ENCODE results near the gene PLCB2. TPM values are rescaled to one million over a fixed set of nuclear protein-coding genes. Genes with fewer than 3 reads are reported as not detected.
A peak's percentile ranks its signal among the peaks of the same experiment; 100 is the strongest.

Gene PLCB2
- total RNA-seq, 1 donor, result 0.27 TPM

- peak; percentile 65 for DNase-seq (ENCODE audit: low read depth)
- no peak overlapping the region for H3K4me3 ChIP-seq (ENCODE audit: low read depth, low read length)
- TF ChIP-seq, protein P1, sequence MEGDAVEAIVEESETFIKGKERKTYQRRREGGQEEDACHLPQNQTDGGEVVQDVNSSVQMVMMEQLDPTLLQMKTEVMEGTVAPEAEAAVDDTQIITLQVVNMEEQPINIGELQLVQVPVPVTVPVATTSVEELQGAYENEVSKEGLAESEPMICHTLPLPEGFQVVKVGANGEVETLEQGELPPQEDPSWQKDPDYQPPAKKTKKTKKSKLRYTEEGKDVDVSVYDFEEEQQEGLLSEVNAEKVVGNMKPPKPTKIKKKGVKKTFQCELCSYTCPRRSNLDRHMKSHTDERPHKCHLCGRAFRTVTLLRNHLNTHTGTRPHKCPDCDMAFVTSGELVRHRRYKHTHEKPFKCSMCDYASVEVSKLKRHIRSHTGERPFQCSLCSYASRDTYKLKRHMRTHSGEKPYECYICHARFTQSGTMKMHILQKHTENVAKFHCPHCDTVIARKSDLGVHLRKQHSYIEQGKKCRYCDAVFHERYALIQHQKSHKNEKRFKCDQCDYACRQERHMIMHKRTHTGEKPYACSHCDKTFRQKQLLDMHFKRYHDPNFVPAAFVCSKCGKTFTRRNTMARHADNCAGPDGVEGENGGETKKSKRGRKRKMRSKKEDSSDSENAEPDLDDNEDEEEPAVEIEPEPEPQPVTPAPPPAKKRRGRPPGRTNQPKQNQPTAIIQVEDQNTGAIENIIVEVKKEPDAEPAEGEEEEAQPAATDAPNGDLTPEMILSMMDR (IDR thresholded peaks at IDR 0.05; ENCODE audit: insufficient read depth, low read length), result peak; percentile 80
Observed at GRCh38 chr15:40344631-40345120, 36.9 kb upstream of the PLCB2 start.

DNA sequence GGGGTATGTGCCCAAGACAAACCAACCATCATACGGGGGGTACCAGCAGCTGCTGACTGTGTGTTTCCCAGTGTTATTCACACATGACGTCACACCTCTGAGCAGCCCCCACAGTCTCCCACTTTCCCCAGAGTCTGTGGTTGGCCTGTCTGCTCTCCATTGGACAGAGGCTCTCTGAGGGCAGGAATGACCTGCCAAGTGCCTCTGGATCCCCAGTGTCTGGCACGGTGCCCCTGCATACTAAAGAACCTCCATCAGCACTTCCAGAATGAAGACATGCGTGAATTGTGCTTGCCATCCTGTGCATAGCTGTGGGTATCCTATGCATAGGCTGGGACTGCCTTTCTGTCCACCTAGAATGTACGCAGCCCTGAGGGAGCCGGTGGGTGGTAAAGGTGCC is 36.5 kb upstream of the PLCB2 start:
- peak; percentile 45 for DNase-seq (ENCODE audit: low read depth)
- H3K4me3 ChIP-seq (ENCODE audit: low read depth, low read length), result no peak overlapping the region
- TF ChIP-seq, protein P1 (IDR thresholded peaks at IDR 0.05; ENCODE audit: insufficient read depth, low read length), result no peak

DNA sequence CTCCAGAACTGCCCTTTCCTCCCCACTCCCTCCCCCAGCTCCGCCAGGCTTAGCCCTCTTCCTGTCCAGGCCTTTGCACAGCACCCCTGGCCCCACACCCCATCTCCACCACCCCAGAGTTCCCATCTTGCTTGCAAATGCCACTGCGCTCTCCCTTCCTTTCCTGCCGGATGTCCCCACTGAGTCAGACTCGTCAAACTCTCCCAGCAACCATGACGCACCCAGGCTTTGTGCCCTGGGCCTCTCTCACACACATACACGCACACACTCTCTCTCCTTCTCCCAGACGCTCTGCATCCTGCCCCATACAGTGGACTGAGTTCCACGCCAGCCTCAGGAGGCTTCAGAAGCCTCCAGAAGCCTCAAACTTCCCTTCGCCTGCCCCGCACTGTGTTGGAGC is 35.8 kb upstream of the PLCB2 start:
- TF ChIP-seq, protein P1 (IDR thresholded peaks at IDR 0.05; ENCODE audit: insufficient read depth, low read length), result no peak
- DNase-seq (ENCODE audit: low read depth), result peak; percentile 90
- H3K4me3 ChIP-seq (ENCODE audit: low read depth, low read length), result no peak overlapping the region

DNA sequence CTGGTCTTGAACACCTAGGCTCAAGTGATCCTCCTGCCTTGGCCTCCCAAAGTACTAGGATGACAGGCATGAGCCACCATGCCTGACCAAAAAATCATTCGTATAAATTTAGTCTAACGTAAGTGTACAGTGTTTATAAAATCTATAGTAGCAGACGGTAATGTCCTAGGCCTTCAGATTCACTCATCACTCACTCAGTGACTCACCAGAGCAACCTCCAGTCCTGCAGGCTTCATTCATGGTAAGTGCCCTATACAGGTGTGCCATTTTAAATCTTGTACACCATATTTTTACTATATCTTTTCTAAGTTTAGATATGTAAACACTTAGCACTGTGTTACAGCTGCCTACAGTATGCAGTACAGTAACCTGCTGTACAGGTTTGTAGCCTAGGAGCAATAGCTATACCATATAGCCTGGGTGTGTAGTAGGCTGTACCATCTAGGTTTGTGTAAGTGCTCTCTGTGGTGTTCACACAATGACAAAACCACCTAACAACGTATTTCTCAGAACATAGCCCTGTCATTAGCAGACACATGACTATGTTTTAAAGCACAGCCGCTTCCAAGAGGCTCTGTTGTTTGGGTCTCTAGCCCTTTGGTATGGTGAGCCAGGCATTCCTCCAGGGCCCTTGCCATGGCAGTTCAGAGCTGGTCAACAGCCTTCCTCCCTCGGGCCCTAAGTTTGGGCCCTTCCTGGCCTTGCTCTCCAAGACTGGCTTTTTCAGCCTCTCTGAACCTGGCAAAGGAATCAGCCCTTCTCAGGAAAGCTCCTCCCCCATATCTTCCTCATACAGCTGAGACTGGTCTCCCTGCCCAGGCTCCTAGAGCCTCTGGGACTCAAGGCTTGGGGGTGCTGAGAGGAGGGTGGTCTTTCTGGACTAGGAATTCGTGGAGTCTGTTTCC is 34.9 kb upstream of the PLCB2 start:
- peak; percentile 43 for DNase-seq (ENCODE audit: low read depth)
- TF ChIP-seq, protein P1 (IDR thresholded peaks at IDR 0.05; ENCODE audit: insufficient read depth, low read length), result no peak
- no peak overlapping the region for H3K4me3 ChIP-seq (ENCODE audit: low read depth, low read length)

- TF ChIP-seq, protein P1 (IDR thresholded peaks at IDR 0.05; ENCODE audit: insufficient read depth, low read length), result no peak
- peak within 1 kb of the TSS; percentile 64 for H3K4me3 ChIP-seq (ENCODE audit: low read depth, low read length)
- peak; percentile 92 for DNase-seq (ENCODE audit: low read depth)
Observed at GRCh38 chr15:40340740-40341400, 33.1 kb upstream of the PLCB2 start, which contains the start of gene CCDC9B. CCDC9B (minus strand) TSS chr15:40340939; CDS start chr15:40340819, 120 bp downstream.

DNA sequence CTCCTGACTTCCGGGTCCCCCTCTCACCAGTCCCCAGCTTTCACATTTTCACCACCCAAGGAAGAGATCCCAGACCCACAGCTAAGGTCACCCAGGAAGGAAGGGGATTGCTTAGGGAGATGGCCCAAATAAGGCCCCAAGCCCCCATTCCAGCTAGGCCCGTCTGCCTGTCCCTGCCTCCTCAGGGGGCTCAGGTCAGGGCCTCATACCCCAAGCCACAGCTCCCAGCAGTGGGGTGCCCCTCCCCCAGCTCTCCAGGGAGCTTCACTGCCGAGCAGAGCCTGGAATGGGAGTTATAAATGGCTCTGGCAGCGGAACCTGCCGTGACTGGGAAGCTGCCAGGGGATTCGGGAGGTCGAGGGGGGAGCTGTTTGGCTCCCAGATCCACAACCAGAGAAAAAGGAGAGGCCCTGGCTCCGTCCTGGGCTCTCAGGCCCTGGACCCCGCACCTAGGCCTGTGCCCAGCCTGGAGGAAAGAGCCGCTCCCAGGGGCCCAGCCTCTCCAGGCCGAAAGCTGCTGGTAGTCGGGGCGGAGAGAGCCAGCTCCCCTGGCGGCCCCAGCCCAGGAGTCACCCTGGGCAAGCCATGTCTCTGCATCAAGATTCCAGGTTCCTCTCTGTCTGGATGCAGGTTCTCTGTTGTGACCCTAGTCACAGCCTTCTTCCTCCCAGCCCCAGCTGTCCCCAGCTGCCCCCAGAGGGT is 32.5 kb upstream of the PLCB2 start:
- DNase-seq (ENCODE audit: low read depth), result peak; percentile 93
- TF ChIP-seq, protein P1 (IDR thresholded peaks at IDR 0.05; ENCODE audit: insufficient read depth, low read length), result no peak
- H3K4me3 ChIP-seq (ENCODE audit: low read depth, low read length), result peak overlapping the region; percentile 64
